Ascending aorta (tissue), 2 donors: ENCODE results near the gene ENTPD8. TPM values are rescaled to one million over a fixed set of nuclear protein-coding genes. Genes with fewer than 3 reads are reported as not detected.

Experiments
- DNase-seq, 2 donors: peaks; one replicate each; pipeline ENCODE4 v3.0.0-alpha.2; 2019; ENCODE audit warnings: low spot score in 2 of 2
- H3K27ac ChIP-seq, 2 donors: fragments of 200-600 bp; sonication (generic); one replicate each; pipeline ENCODE4 v1.5.1; 2016 to 2017; ENCODE audit warnings: mild to moderate bottlenecking in 1 of 2
- H3K27me3 ChIP-seq: fragments of 200-600 bp; sonication (generic); one replicate; pipeline ENCODE4 v1.5.1; 2017
- H3K36me3 ChIP-seq, 2 donors: fragments of 200-600 bp; sonication (generic); one replicate each; pipeline ENCODE4 v1.5.1; 2016
- H3K4me1 ChIP-seq, 2 donors: fragments of 200-600 bp; sonication (generic); one replicate each; pipeline ENCODE4 v1.5.1; 2016 to 2017; ENCODE audit warnings: mild to moderate bottlenecking in 1 of 2
- H3K4me3 ChIP-seq, 2 donors: fragments of 200-600 bp; sonication (generic); one replicate each; pipeline ENCODE4 v1.5.1; 2016 to 2017; ENCODE audit warnings: mild to moderate bottlenecking in 1 of 2
- H3K9me3 ChIP-seq, 2 donors: fragments of 200-600 bp; sonication (generic); one replicate each; pipeline ENCODE4 v1.5.1; 2016
- CTCF ChIP-seq, 3 experiments: fragments of 200-600 bp in 2 of 3; fragments of 450-650 bp in 1 of 3; sonication (generic) in 2 of 3; IDR thresholded peaks; one replicate each; pipeline ENCODE4 v1.5.1; 2016 to 2019; ENCODE audit warnings: antibody characterized with exemption in 3 of 3, mild to moderate bottlenecking in 1 of 3, moderate library complexity in 1 of 3
- intact Hi-C: fragments of 100-400 bp; cut with DNase I; formaldehyde crosslinking; loops from one replicate; pipeline ENCODE4 v1.15.1; 2023
- total RNA-seq: library from RNA; depleted of rRNA; stranded (reverse); fragments of >200 nt; gene quantifications from one replicate; pipeline ENCODE4 v1.1.0, GENCODE V29; 2016

Gene ENTPD8
- total RNA-seq, 1 donor from 2014 or later = not detected

GRCh38 chr9:137432687-137433348, 8.3 kb downstream of the ENTPD8 start:
- peaks cover 6 to 8% of the 10 kb centered on the region in 2 donors for H3K4me1 ChIP-seq
- no peak for TF ChIP-seq CTCF (IDR thresholded peaks at IDR 0.05)
- no peaks in the 10 kb centered on the region for H3K9me3 ChIP-seq
- H3K27me3 ChIP-seq = no peaks in the 10 kb centered on the region
- no peak overlapping the region for H3K27ac ChIP-seq
- no peak for DNase-seq
- intact Hi-C loops = no loop called here
- no peaks in the 10 kb centered on the region for H3K36me3 ChIP-seq
- H3K4me3 ChIP-seq = no peak overlapping the region

- Histone ChIP-seq H3K36me3 (no peaks in the 10 kb centered on the region), H3K27me3 (no peaks in the 10 kb centered on the region), H3K9me3 (no peaks in the 10 kb centered on the region), H3K27ac (no peak overlapping the region), H3K4me3 (no peak overlapping the region), H3K4me1 (peaks cover 6 to 7% of the 10 kb centered on the region in 2 donors)
- TF ChIP-seq CTCF (IDR thresholded peaks at IDR 0.05) = no peak
- DNase-seq = no peak
- intact Hi-C loops = no loop called here
Measured at GRCh38 chr9:137431416-137431931, 9.7 kb downstream of the ENTPD8 start.

- no peak for TF ChIP-seq CTCF (IDR thresholded peaks at IDR 0.05)
- DNase-seq = no peak
- no peak overlapping the region for H3K4me3 ChIP-seq
- H3K27me3 ChIP-seq = no peaks in the 10 kb centered on the region
- no peaks in the 10 kb centered on the region for H3K36me3 ChIP-seq
- intact Hi-C loops = no loop called here
- peaks cover 1 to 2% of the 10 kb centered on the region in 2 donors for H3K4me1 ChIP-seq
- no peak overlapping the region for H3K27ac ChIP-seq
- no peaks in the 10 kb centered on the region for H3K9me3 ChIP-seq
Measured at GRCh38 chr9:137430723-137431415, 10.3 kb downstream of the ENTPD8 start.

GRCh38 chr9:137429974-137430722, 11.0 kb downstream of the ENTPD8 start:
- Histone ChIP-seq H3K27ac (no peak overlapping the region), H3K36me3 (no peaks in the 10 kb centered on the region), H3K9me3 (no peaks in the 10 kb centered on the region), H3K27me3 (no peaks in the 10 kb centered on the region), H3K4me3 (no peak overlapping the region), H3K4me1 (no peaks in the 10 kb centered on the region)
- intact Hi-C loops = loop anchor here (10.0 kb wide), 1 partner anchor 95 kb away; no protein-coding TSS in a partner anchor
- DNase-seq = no peak
- TF ChIP-seq CTCF (IDR thresholded peaks at IDR 0.05) = no peak

GRCh38 chr9:137429546-137429890, 11.6 kb downstream of the ENTPD8 start:
- Histone ChIP-seq H3K27me3 (no peaks in the 10 kb centered on the region), H3K4me1 (no peaks in the 10 kb centered on the region), H3K4me3 (no peak overlapping the region), H3K27ac (no peak overlapping the region), H3K36me3 (no peaks in the 10 kb centered on the region), H3K9me3 (no peaks in the 10 kb centered on the region)
- intact Hi-C loops = loop anchor here (10.0 kb wide), 1 partner anchor 95 kb away; no protein-coding TSS in a partner anchor
- TF ChIP-seq CTCF (IDR thresholded peaks at IDR 0.05) = no peak
- no peak for DNase-seq
